A549 (cell line): ENCODE measurements around the gene IRX4.

Experiments
- BHLHE40 ChIP-seq: IDR thresholded peaks from 2 replicates; pipeline ENCODE4 v1.6.1; 2012; ENCODE audit warnings: low read depth, low read length, inconsistent platforms
- CHD2 ChIP-seq: fragments of 150-350 bp; IDR thresholded peaks from 2 replicates; pipeline ENCODE4 v1.6.1; 2014; ENCODE audit warnings: low read length; ENCODE audit not compliant: partially characterized antibody
- FOSL2 ChIP-seq, 2 experiments: fragments of 450-650 bp in 1 of 2; fragments of >200 bp in 1 of 2; sonication (Bioruptor Twin) in 1 of 2; formaldehyde crosslinking; IDR thresholded peaks; 2 replicates each; pipeline versions ENCODE4 v1.5.0 to v1.6.1; 2016 to 2020; ENCODE audit warnings: mild to moderate bottlenecking in 1 of 2, moderate library complexity in 1 of 2
- POLR2A ChIP-seq: IDR thresholded peaks from 2 replicates; pipeline ENCODE4 v1.6.1; 2012; ENCODE audit warnings: mild to moderate bottlenecking, low read length
- RFX5 ChIP-seq: fragments of 450-650 bp; IDR thresholded peaks from 2 replicates; pipeline ENCODE4 v1.7.1; 2014; ENCODE audit warnings: antibody characterized with exemption, mild to moderate bottlenecking, moderate library complexity
- RNF2 ChIP-seq: fragments of 200-600 bp; sonication (generic); IDR thresholded peaks from 2 replicates; pipeline ENCODE4 v1.6.1; 2016; ENCODE audit warnings: low read depth, mild to moderate bottlenecking, antibody characterized with exemption, moderate library complexity, borderline replicate concordance
- TF ChIP-seq, protein P1 (sequence below): fragments of >200 bp; sonication (Bioruptor Twin); formaldehyde crosslinking; IDR thresholded peaks from 3 replicates; pipeline ENCODE4 v1.5.1; 2016

- TF ChIP-seq CHD2 (no peak), POLR2A (no peak), BHLHE40 (no peak), FOSL2 (IDR thresholded peaks at IDR 0.05) (no peak), FOSL2 (CRISPR knock-in tag; IDR thresholded peaks at IDR 0.05) (no peak), RNF2 (no peak), RFX5 (no peak)
- TF ChIP-seq, protein P1, sequence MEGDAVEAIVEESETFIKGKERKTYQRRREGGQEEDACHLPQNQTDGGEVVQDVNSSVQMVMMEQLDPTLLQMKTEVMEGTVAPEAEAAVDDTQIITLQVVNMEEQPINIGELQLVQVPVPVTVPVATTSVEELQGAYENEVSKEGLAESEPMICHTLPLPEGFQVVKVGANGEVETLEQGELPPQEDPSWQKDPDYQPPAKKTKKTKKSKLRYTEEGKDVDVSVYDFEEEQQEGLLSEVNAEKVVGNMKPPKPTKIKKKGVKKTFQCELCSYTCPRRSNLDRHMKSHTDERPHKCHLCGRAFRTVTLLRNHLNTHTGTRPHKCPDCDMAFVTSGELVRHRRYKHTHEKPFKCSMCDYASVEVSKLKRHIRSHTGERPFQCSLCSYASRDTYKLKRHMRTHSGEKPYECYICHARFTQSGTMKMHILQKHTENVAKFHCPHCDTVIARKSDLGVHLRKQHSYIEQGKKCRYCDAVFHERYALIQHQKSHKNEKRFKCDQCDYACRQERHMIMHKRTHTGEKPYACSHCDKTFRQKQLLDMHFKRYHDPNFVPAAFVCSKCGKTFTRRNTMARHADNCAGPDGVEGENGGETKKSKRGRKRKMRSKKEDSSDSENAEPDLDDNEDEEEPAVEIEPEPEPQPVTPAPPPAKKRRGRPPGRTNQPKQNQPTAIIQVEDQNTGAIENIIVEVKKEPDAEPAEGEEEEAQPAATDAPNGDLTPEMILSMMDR: no peak
Observed at GRCh38 chr5:1874771-1875220, 7.9 kb downstream of the IRX4 start.
